ENCODE data around the gene SLC25A17.

Gene SLC25A17

GRCh38 chr22:40748388-40749355 is 70.5 kb downstream of the SLC25A17 start:
- TF ChIP-seq CTCF (IDR thresholded peaks at IDR 0.05; ENCODE audit: extremely low read depth, insufficient read depth, missing control alignments) = no peak
- in situ Hi-C loops (cut with MboI; ENCODE audit: low pct_unique_long_range_greater_than_20kb, low sequenced_read_pairs, unreplicated experiment) = no loop called here
- no peak for DNase-seq (ENCODE audit: low spot score)

- in situ Hi-C loops (cut with MboI; ENCODE audit: low pct_unique_long_range_greater_than_20kb, low sequenced_read_pairs, unreplicated experiment) = no loop called here
- TF ChIP-seq CTCF (IDR thresholded peaks at IDR 0.05; ENCODE audit: extremely low read depth, insufficient read depth, missing control alignments) = no peak
- no peak for DNase-seq (ENCODE audit: low spot score)
These were observed 71.8 kb downstream of the SLC25A17 start for GRCh38 chr22:40747361-40747760.

GRCh38 chr22:40746428-40747220 is 72.5 kb downstream of the SLC25A17 start:
- DNase-seq (ENCODE audit: low spot score) = no peak
- in situ Hi-C loops (cut with MboI; ENCODE audit: low pct_unique_long_range_greater_than_20kb, low sequenced_read_pairs, unreplicated experiment) = no loop called here
- TF ChIP-seq CTCF (IDR thresholded peaks at IDR 0.05; ENCODE audit: extremely low read depth, insufficient read depth, missing control alignments) = no peak

GRCh38 chr22:40743768-40744167 is 75.4 kb downstream of the SLC25A17 start:
- in situ Hi-C loops (cut with MboI; ENCODE audit: low pct_unique_long_range_greater_than_20kb, low sequenced_read_pairs, unreplicated experiment) = no loop called here
- DNase-seq (ENCODE audit: low spot score) = no peak
- TF ChIP-seq CTCF (IDR thresholded peaks at IDR 0.05; ENCODE audit: extremely low read depth, insufficient read depth, missing control alignments) = no peak

GRCh38 chr22:40741116-40741515 is 78.0 kb downstream of the SLC25A17 start:
- in situ Hi-C loops (cut with MboI; ENCODE audit: low pct_unique_long_range_greater_than_20kb, low sequenced_read_pairs, unreplicated experiment) = no loop called here
- no peak for DNase-seq (ENCODE audit: low spot score)
- TF ChIP-seq CTCF (IDR thresholded peaks at IDR 0.05; ENCODE audit: extremely low read depth, insufficient read depth, missing control alignments) = no peak

GRCh38 chr22:40739721-40740120 is 79.4 kb downstream of the SLC25A17 start:
- DNase-seq (ENCODE audit: low spot score) = no peak
- no peak for TF ChIP-seq CTCF (IDR thresholded peaks at IDR 0.05; ENCODE audit: extremely low read depth, insufficient read depth, missing control alignments)
- in situ Hi-C loops (cut with MboI; ENCODE audit: low pct_unique_long_range_greater_than_20kb, low sequenced_read_pairs, unreplicated experiment) = no loop called here

Data from GM13977 (cell line).